ENCODE data around the gene EXOC3.

The EXOC3 gene

GRCh38 chr5:418162-419121, 24.5 kb upstream of the EXOC3 start:
- H3K4me3 ChIP-seq (ENCODE audit: low read length): no peak overlapping the region
- TF ChIP-seq ZNF274 (IDR thresholded peaks at IDR 0.05; ENCODE audit: low read depth, low read length): no peak

- no peak overlapping the region for H3K4me3 ChIP-seq (ENCODE audit: low read length)
- no peak for TF ChIP-seq ZNF274 (IDR thresholded peaks at IDR 0.05; ENCODE audit: low read depth, low read length)
Measured at GRCh38 chr5:419970-420369, 23.0 kb upstream of the EXOC3 start.

- no peak overlapping the region for H3K4me3 ChIP-seq (ENCODE audit: low read length)
- TF ChIP-seq ZNF274 (IDR thresholded peaks at IDR 0.05; ENCODE audit: low read depth, low read length): no peak
Measured at GRCh38 chr5:420632-421286, 22.2 kb upstream of the EXOC3 start.

GRCh38 chr5:421287-421880, 21.6 kb upstream of the EXOC3 start:
- no peak for TF ChIP-seq ZNF274 (IDR thresholded peaks at IDR 0.05; ENCODE audit: low read depth, low read length)

GRCh38 chr5:421901-422300, 21.1 kb upstream of the EXOC3 start:
- no peak overlapping the region for H3K4me3 ChIP-seq (ENCODE audit: low read length)
- TF ChIP-seq ZNF274 (IDR thresholded peaks at IDR 0.05; ENCODE audit: low read depth, low read length): no peak

More at GRCh38 chr5:421287-421880, 21.6 kb upstream of the EXOC3 start:
- H3K4me3 ChIP-seq (ENCODE audit: low read length): no peak overlapping the region

- no peak overlapping the region for H3K4me3 ChIP-seq (ENCODE audit: low read length)
- no peak for TF ChIP-seq ZNF274 (IDR thresholded peaks at IDR 0.05; ENCODE audit: low read depth, low read length)
Measured at GRCh38 chr5:422323-423232, 20.4 kb upstream of the EXOC3 start.

GRCh38 chr5:423233-423565, 19.8 kb upstream of the EXOC3 start:
- H3K4me3 ChIP-seq (ENCODE audit: low read length): no peak overlapping the region
- TF ChIP-seq ZNF274 (IDR thresholded peaks at IDR 0.05; ENCODE audit: low read depth, low read length): no peak

- no peak overlapping the region for H3K4me3 ChIP-seq (ENCODE audit: low read length)
- TF ChIP-seq ZNF274 (IDR thresholded peaks at IDR 0.05; ENCODE audit: low read depth, low read length): no peak
Measured at GRCh38 chr5:423626-424261, 19.2 kb upstream of the EXOC3 start.

GRCh38 chr5:424301-425110, 18.5 kb upstream of the EXOC3 start:
- no peak overlapping the region for H3K4me3 ChIP-seq (ENCODE audit: low read length)
- TF ChIP-seq ZNF274 (IDR thresholded peaks at IDR 0.05; ENCODE audit: low read depth, low read length): no peak

- no peak overlapping the region for H3K4me3 ChIP-seq (ENCODE audit: low read length)
- TF ChIP-seq ZNF274 (IDR thresholded peaks at IDR 0.05; ENCODE audit: low read depth, low read length): no peak
Measured at GRCh38 chr5:425714-426113, 17.3 kb upstream of the EXOC3 start.

- no peak for TF ChIP-seq ZNF274 (IDR thresholded peaks at IDR 0.05; ENCODE audit: low read depth, low read length)
- no peak overlapping the region for H3K4me3 ChIP-seq (ENCODE audit: low read length)
Measured at GRCh38 chr5:426392-426976, 16.5 kb upstream of the EXOC3 start.

GRCh38 chr5:427415-428087, 15.4 kb upstream of the EXOC3 start:
- H3K4me3 ChIP-seq (ENCODE audit: low read length): no peak overlapping the region
- TF ChIP-seq ZNF274 (IDR thresholded peaks at IDR 0.05; ENCODE audit: low read depth, low read length): no peak
